Activated gamma-delta T cell treated with anti-CD3 and anti-CD28 coated beads, Interleukin-2, amount 50 U/mL, for 16 hours (primary cell): ENCODE results near the gene DUT.
A peak's percentile ranks its signal among the peaks of the same experiment; 100 is the strongest.

Experiments
- DNase-seq: peaks from one replicate; pipeline ENCODE4 v3.0.0-alpha.2; 2020; ENCODE audit warnings: low read depth

DUT gene

DNA sequence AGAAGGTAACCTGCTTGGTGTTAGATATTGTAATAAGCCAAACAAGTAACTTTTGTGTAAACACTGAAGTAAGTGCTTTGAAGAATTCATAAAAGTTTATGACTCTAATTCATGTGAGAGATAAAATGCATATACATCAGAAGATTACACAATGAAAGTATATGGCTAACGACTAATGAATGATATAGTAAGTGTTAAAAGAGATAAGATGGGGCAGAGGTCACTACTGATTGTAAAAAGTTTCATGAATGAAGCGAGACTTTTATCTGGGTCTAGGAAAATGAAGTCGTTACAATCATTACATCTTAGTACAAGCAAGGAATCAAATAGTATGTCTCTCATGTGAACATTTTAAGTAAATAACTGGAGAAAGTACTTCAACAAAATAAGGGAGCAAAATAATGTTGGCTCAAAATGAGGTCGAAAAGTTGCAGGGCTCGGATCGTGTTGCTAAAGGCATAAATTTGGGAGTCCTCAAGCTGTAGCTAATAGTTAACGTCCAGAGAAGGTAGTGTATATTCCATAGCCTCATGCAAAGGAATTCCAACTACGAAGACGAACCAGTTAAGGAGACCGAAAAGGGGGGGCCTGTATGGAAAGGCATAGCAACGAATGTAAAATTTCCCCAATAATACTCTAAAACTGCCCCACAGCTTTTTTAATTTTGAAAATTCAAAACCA lies 984 bp upstream of the DUT start:
- no peak for DNase-seq

DNA sequence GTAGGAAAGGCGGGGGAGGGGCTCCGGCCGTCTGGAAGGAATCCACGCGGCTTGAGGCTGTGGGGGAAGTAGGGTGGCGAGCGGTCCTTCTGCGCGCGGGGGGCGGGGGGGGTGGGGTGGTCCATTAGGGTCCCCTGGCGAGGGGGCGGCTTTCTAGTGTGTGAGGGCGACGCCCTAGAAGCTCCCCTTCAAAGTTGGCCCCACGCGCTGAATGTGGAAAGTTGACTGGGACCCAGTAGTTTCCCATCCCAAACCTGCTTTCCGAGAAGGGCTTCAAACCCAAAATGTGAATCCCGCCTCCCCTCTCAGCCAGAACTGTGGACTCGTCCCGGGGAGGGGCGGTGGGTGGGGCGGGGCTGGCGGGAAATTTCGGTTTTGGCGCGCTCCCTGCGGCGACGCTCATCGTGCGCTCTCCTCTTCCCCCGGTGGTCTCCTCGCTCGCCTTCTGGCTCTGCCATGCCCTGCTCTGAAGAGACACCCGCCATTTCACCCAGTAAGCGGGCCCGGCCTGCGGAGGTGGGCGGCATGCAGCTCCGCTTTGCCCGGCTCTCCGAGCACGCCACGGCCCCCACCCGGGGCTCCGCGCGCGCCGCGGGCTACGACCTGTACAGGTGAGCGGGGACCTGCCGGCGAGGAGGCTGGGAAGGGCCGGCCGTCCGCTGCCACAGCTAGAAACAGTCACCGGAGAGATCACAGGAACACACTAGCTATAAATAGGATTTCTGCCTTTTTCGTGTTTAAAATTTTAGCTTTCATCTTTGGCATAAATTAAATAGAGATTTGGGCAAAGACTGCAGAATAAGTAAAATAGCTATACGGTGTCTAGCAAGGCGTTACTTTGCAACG lies 790 bp downstream of the DUT start:
- peak; percentile 57 for DNase-seq

DNA sequence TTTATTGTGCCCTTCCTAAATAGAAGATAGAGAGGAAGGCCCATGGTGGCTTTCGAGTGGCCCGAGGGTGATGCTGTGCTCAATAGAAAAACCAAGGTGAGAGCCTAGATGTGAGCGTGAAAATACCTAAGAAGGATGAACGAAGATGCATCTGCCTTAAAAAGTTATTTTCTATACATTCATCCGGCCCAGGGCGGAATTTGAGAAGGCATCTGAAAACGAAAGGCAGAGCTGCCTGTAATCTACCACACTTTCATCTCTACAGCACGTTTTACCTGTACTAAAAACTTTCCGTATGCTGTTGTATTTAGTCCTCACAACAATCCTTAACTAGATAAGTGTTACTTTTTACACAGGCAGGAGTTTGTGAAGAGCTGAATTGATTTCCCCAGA lies 1.4 kb downstream of the DUT start:
- no peak for DNase-seq

DNA sequence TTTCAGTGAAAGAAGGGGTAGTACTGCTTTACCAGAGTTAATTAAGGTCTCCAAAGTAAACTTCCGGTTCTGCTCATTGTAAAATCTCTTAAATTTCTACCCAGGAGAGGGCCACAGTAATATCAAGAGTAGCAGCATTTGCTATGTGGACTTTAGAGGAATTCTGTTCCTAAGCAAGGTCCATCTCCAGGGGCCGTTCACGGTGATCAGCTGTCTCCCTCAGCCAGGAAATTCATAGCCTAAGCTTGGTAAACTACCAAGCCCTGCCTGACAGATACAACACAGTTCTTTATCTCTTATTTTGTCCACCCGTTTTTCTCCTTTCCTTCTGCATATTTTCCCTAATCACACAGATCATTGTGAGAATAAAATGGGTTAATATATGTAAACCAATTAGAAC lies 2.3 kb downstream of the DUT start:
- DNase-seq: no peak

DNA sequence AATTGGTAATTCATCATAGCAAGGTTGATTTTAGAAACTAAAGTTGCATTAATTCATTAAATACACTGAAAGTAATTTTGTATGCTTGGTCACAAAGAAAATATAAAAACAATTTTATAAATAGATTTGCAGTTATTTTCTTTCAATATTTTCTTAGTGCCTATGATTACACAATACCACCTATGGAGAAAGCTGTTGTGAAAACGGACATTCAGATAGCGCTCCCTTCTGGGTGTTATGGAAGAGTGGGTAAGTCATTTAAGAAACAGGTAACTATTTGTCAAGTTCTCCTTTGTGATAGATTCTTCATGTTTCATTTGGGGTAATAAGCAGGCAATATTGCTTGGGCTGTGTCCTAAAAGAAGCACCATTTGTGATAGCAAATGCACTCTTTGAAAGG lies 3.0 kb downstream of the DUT start:
- DNase-seq: no peak

DNA sequence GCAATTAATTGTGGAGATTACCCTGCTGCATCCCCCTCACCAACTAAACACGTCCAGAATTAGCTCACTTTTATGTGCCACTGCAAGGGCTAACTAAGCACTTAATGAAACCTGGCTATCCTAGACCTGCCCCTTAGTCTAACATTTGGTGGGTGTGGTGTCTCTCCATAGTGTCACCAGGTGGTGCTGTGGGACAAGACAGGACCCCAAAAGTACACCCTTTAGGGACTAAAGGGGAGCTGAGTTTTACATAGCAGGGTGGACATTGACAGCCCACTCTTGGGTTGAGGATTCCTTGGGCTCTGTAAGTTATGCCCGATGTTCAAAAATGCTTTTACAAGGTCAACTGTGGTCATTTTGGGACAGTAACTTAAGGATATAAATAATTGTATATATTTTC lies 5.7 kb downstream of the DUT start:
- no peak for DNase-seq

DNA sequence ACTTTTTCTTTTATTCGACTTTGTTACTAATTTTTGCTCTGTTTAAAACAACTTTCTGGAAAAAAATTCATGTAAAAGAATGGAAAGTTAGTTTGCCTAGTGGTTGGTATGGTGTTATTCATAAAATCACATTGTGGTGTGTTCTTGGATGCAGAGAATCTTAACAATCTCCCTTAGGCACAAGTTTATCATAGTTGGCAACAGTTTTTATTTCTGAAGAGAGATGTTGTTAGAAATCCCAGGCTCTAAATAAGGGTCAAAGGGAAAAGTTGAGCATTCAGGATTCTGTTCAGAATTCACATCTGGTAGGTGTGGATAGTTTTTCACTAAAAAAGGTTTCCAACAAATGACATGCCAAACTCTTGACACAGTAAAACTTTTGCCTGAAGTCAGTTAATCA lies 6.4 kb downstream of the DUT start:
- DNase-seq: no peak

DNA sequence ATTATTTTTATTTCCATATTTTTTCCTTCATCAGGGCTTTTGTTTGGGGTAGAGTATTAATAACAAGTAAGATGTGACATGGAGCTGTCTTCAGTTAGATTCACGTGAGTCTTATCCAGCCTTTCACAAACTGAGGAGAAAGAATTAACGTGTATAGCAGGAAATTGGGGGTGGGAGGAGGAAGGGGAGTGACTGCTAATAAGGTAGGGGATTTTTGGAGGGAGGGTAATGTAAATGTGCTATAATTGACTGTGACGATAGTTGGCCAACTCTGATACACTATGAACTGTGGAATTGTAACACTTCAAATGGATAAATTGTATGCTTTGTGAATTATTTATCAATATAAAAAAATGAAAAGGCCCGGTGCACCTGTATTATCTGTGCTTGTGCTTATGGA lies 8.9 kb downstream of the DUT start:
- no peak for DNase-seq

DNA sequence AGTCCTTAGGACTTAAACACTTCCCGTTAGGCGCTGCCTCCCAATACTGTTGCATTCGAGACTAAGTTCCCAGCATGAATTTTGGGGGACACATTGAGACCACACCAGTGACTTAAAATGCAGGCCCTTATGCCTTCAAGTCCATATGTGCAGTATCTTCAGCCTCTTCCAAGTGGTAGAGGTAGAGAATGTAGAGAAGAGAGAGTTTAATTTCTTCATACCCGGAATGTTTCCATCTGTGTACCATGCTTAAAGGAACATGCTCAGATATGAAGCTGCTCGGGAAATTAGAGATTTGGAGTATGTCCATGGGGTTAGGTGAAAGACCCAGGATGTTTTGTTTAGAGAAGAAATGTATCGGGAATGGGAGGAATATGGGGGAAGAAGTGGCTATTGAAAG lies 12.6 kb downstream of the DUT start:
- DNase-seq: no peak

DNA sequence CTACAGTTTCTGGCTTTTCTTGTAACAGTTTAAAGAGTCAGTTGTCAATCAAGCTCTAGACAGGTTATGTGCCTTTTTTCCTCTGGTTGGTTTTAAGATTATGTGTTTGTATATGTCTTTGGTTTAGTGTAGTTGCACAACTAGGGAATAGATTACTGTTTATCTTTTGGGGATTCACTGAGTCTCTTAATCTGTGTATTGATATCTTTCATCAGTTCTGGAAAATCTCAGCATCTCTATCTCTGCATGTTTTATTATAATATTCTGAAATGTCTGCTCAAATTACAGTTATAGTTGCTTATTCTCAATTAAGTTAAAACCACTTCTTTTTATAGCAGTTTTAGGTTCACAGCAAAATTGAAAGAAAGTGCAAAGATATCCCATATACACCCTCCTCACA lies 14.3 kb downstream of the DUT start:
- DNase-seq: no peak

DNA sequence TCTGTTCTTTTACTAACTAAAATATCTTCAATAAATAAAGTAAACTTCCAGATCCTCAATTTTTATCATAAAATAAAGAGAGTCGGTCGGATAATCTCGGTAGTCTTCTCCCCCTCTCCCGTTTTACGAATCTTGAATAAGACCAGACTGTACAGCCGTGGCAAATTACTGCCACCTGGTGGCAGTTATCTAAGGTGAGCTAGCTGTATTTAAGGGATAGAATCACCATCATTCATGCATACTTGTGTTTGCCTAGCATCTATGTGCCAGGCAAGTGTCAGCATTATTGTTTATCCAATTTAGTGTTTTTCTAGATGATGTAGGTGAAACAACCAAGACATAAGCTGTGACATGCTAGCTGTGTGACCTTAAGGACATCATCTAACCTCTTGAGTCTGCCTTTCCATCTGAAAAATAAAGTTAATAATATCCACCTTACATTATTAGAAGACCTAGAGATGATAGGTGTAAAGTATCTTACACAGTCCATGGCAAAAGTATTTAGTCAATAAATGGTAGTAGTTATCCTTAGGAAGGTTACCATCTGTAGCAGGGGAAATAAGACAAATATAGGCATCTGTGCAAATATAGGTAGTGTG lies 21.3 kb downstream of the DUT start:
- DNase-seq: peak; percentile 19

DNA sequence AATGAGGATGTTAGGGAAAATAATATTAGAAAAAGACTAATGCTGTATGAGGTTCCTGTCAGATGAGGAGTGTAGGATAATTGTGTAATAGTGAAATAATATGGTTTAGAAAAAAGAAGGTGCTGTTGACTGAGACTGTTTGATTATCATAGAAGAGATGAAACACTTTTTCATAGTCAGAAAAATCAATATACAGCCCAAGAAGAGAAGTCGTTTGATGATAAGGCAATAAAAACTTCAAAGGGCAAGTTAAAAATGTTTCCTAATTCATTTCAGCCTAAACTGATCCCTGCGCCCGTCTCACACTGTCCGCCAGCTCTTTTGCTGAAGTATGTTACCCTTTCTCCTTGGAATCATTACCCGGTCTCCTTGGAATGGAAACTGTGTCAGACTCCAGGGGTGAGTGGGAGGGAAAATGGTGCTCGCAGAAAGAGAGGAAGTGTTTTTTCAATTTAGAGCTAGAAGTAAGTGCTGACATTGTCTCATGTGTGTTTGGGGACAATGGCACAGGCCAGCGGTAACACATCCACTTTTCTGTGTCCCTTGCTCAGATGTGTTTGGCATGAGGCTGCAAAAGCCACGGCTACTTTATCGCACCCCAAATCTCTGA lies 23.6 kb downstream of the DUT start:
- no peak for DNase-seq

DNA sequence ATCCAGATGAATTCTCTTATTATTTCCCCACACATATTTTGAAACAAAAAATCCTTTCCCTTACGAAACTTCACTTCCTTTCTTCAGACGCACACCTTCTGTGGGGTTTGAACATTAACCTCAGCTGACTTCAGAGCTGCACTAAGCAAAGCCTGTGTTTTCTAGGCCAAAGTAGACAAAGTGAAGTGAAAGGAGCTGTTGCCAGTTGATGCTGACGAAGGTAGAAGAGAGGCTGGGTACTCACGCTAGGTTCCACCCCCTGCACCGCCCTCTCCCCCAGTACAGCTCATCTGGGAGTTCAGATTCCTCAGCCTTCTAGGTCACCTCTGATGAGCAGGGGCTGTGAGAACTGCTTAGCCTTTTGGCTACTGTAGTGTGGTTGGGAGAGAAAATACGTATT lies 24.1 kb downstream of the DUT start:
- DNase-seq: no peak

DNA sequence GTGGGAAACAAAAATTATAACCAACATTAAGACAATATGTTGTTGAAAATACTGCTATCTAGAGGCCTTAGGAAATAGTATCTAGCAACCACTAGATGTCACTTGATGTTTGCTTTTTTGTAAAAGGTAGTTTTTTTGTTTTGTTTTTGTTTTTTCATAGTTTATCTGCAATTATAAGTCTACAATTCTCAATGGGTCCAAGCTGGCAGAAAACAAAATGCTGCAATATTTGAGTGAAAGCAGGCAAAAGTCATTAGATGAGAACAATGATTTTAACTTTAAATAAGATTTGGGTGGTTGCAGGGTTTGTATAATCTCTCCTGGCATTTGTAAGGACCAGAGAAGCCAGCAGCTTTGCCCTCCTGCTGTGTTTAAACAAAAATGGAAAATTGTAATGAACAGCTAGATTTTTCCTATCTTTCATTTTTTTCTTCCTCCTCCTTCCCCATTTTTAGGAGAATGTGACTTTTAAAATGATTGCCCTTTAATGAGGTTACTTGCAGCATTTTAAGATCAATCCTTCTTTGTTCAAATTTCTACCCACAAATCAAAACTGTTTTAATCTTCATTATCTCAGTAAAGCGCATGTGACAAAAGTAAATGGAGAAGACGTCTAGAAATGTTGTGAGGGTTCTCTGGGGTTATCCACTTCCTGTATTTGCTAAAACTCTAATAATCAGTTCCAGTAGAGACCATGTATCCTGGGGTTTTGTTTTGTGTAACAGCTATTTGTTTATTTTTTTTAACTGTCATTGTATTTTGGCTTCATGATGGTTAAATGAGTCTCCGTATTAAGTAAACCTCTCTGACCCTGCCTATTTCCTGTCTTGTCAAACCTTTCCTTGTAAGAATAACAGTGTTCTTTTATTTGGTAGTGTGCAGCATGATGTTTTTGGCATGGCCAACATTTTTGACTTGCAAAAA lies 27.3 kb downstream of the DUT start:
- no peak for DNase-seq

DNA sequence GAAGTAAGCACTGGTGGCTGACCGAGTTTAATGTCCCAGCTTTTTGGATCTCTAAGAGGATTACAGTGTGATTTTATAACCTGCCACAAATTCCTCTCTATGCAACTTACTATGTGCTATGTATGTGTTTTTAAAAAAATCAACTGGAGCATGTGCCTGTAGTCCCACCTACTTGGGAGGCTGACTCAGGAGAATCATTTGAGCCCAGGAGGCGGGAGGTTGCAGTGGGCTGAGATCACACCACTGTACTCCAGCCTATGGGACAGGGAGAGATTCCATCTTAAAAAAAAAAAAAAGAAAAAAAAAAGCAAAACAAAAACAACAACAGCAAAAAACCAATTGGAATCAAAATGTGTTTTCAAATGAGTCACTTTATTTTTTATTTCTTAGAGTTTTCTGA lies 29.6 kb downstream of the DUT start:
- no peak for DNase-seq

DNA sequence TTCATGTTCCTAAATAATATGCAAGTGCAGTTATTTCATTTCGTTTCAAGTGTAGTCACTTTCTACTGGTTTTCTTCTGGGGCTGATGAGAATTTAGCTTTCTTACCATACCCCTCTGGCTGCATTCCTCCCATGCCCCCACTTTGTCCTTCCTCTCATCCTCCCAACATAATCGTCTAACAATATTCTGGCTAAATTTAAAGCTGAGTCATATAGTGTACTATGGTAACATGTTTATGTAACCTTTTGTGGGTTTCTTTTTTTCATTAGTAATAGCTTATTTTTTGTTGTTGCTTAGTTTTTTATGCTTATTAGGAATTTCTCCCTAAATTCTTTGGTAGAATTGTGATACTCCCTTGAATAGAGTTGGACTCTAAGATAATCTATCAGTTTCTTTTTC lies 30.5 kb downstream of the DUT start:
- DNase-seq: no peak

DNA sequence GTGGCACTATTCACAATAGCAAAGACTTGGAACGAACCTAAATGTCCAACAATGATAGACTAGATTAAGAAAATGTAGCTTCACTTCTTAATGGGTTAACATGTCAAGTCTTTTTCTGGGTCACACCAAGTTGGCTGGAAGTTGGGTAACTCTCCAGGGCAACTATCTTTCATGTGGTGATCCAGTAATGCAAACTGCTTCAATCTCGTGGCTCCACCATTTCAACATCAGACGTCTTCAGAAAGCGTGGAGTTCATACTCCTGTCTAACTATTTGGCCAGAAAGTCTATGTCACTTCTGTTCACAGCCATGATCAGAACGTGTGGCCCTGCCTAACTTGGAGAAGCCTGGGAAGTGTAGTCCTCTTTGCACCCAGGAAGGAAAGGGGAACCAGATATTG lies 32.2 kb downstream of the DUT start:
- no peak for DNase-seq

DNA sequence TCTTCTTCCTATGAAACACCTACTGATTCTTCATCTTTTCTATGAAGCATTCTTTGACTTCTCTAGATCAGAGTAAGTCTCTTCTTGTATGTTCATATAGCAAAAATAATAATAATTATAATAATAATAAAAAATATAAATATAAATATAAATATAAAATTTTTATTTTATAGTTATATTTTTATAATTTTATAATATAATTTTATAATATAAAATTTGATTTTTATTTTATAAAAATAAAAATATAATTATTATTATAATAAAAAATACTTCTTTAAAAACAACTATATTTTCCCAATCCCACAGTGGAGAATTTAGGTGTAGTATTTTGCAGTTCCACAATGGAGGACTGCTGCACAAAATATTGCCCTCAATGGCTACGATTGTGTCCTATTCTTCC lies 34.3 kb downstream of the DUT start:
- no peak for DNase-seq

DNA sequence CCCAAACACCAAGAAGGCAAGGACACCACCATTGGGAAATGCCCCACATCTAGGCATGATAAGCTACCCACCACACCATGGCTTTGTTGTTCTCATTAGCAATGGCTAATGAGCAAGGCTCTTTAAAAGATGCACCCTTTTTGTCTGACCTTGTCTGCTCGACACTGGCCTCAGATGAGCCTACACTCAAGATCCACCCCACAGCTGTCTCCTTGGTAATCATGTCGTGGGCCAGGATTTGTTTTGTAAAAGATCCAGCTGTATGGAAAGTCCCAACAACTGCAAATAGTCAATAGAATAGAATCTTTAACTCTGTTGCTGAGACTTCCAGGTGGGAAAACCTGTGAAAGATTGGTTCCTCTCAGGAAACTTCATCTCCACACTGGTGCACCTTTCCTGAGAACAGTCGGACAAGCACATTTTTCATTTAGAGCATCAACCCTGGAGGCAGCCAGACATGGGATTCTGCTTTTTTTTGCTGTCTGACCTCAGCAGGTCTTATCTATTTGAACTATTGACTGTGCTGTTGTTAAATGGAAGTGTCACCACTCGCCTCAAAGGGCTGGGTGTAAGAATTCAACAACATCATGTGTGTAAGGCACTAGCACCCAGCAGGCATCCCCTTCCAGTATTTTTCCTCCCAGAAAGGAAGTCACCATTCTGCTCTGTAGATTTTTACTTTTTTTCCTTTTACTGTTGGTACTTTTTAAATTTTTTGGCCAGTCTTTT lies 35.5 kb downstream of the DUT start:
- DNase-seq: no peak

DNA sequence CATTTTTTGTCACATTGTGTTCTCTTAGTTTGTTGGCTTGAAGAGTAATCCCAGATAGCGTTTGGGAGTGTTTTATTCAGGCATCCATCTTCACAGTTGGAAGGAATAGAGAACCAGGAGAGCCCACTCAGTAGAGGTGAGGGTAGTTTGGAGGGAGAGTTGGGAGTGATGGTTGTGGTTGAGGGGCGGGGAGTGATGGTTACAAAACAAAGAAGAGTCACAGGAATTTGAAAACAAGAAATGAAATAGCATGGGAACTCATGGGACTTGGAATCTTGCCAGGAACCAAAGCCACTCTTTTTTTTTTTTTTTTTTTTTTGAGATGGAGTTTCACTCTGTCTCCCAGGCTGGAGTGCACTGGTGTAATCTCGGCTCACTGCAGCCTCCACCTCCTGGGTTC lies 36.3 kb downstream of the DUT start:
- no peak for DNase-seq

DNA sequence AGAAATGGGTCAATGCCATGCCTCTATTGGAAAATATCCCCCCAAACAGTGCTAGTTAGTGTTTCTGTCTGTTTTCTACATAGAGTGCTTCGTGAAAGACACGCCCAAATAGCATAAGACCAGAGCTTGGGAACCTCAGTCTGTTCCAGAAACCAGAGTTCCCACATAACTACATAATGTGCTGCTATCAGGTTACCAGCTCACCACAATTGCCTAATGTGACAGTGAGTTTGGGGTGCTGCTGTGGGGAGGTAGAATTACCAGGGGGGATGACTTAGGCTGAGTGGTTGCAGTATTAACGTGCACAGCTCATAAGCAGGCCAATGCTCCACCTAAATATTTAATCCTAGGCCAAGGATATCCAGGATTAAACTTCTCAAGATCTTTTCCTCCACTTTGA lies 39.2 kb downstream of the DUT start:
- DNase-seq: no peak
